ENCODE measurements around the gene RGPD8. TPM values are rescaled to one million over a fixed set of nuclear protein-coding genes. Genes with fewer than 3 reads are reported as not detected.

The RGPD8 gene
- total RNA-seq, 1 donor from 2014 or later, result 20.0 TPM

DNA sequence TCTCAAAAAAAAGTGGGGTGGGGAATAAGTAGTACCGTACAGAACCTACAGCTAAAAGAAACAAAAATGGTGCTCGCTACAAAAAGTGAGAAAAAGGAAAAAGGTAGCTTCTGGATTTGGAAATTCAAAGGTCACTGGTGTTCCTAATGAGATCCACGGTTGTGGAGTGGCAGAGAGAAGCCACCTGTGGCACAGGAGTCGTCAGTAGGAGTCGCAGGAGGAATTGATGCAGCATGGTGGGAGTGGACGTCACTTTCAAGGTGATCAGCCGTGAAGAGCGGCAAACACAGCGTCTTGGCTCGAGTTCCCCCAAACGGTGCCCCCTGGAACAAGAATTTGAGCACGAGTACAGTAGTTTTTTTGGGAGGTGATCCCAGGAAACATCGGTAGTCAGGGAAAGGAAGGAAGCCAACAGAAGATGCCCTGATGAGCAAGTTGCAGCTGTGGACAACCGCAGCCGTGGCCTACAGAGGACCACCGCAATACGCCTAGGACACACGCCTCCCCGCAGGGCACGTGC, 47.1 kb upstream of the RGPD8 start:
- H3K27me3 ChIP-seq, result no peaks in the 10 kb centered on the region
- peak overlapping the region; percentile 67 for H3K4me3 ChIP-seq
- intact Hi-C loops (cut with DNase I), result no loop called here
- ATAC-seq (no peak), DNase-seq (no peak)
- H3K27ac ChIP-seq, result peak overlapping the region; percentile 80
- TF ChIP-seq, protein P1, sequence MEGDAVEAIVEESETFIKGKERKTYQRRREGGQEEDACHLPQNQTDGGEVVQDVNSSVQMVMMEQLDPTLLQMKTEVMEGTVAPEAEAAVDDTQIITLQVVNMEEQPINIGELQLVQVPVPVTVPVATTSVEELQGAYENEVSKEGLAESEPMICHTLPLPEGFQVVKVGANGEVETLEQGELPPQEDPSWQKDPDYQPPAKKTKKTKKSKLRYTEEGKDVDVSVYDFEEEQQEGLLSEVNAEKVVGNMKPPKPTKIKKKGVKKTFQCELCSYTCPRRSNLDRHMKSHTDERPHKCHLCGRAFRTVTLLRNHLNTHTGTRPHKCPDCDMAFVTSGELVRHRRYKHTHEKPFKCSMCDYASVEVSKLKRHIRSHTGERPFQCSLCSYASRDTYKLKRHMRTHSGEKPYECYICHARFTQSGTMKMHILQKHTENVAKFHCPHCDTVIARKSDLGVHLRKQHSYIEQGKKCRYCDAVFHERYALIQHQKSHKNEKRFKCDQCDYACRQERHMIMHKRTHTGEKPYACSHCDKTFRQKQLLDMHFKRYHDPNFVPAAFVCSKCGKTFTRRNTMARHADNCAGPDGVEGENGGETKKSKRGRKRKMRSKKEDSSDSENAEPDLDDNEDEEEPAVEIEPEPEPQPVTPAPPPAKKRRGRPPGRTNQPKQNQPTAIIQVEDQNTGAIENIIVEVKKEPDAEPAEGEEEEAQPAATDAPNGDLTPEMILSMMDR (IDR thresholded peaks at IDR 0.05), result no peak
- H3K9me3 ChIP-seq, result no peaks in the 10 kb centered on the region
- peaks cover 18% of the 10 kb centered on the region for H3K4me1 ChIP-seq
- H3K36me3 ChIP-seq, result no peaks in the 10 kb centered on the region

DNA sequence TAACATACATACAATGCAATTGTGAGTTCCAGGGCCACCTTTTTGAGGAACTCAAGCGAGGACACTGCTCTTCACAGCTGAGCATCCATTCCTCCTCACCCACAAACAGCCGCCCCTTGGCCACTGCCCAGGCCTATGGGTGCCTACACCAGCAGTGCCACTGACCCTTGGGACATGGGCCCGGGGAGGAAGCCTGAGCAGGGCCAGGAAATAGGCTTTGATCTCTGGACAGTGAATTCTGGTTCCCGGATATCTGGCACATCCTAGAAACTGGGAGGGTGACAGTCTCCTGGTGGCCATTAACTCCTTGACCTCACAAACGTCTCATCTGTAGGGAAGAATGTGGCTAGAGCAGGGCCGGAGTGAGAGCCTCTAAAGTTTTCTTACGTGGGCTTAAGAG, 43.0 kb upstream of the RGPD8 start:
- DNase-seq (no peak), ATAC-seq (no peak)
- intact Hi-C loops (cut with DNase I), result no loop called here
- no peak overlapping the region for H3K4me3 ChIP-seq
- peaks cover 6% of the 10 kb centered on the region for H3K4me1 ChIP-seq
- TF ChIP-seq, protein P1 (IDR thresholded peaks at IDR 0.05), result no peak
- no peak overlapping the region for H3K27ac ChIP-seq
- no peaks in the 10 kb centered on the region for H3K9me3 ChIP-seq
- H3K36me3 ChIP-seq, result no peaks in the 10 kb centered on the region
- no peaks in the 10 kb centered on the region for H3K27me3 ChIP-seq

DNA sequence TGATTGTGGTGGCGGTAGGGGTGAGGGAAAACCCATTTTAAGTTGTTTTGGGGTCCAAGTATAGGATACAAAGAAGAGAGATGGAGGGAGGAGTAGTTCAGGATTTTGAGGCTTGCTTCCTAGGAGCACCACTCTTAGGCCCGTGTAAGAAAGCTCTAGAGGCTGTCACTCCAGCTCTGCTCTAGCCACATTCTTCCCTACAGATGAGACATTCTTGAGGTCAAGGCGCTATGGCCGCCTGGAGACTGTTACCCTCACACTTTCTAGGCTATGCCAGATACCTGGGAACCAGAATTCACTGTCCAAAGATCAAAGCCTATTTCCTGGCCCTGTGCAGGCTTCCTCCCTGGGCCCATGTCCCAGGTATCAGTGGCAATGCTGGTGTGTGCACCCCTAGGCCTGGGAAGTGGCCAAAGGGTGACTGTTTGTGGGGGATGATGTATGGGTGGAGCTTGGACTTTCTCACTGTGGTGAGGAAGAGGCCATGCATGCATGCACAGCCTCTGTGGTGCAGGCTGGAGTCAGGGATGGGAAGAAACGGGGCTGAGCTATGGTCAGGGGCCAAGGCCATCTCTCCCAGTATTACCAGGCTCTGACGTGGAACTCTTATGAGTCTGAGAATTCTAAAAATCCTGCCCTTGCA, 41.5 kb upstream of the RGPD8 start:
- Histone ChIP-seq H3K27me3 (no peaks in the 10 kb centered on the region), H3K36me3 (no peaks in the 10 kb centered on the region), H3K27ac (no peak overlapping the region), H3K4me3 (no peak overlapping the region), H3K9me3 (no peaks in the 10 kb centered on the region), H3K4me1 (no peaks in the 10 kb centered on the region)
- TF ChIP-seq, protein P1 (IDR thresholded peaks at IDR 0.05), result no peak
- DNase-seq (no peak), ATAC-seq (no peak)
- intact Hi-C loops (cut with DNase I), result no loop called here

DNA sequence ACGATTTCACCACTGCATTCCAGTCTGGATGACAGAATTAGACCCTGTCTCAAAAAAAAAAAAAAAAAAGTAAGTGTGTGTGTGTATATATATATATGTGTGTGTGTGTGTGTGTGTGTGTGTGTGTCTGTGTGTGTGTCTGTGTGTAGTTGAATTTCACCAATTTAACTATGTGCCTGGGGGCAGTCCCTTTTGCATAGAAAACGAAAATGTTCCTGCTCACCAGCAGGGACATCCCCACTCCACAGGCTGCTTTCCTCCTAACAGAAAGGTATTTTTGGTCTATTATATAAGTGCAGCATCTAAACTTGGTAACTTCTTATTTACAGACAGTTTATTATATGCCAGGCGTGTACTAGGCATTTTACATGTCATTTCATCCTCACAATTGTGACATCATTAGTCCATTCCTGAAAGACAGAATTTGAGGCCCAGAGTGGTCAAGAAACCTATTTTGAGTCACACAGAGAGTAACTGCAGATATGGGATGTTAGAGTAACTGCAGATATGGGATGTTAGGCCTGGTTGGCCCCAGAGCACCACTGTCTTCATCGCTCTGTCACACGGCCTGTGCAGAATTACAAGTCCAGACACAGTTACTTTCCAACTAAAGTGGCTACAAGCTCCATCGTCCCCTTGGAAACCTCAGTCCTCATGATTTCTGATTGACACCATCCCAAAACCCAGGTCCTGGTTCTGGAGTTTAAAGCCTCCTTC, 39.3 kb upstream of the RGPD8 start:
- intact Hi-C loops (cut with DNase I), result no loop called here
- H3K36me3 ChIP-seq, result no peaks in the 10 kb centered on the region
- ATAC-seq, result no peak
- no peaks in the 10 kb centered on the region for H3K9me3 ChIP-seq
- no peaks in the 10 kb centered on the region for H3K27me3 ChIP-seq
- H3K4me1 ChIP-seq, result no peaks in the 10 kb centered on the region
- H3K4me3 ChIP-seq, result no peak overlapping the region
- H3K27ac ChIP-seq, result no peak overlapping the region
- DNase-seq, result no peak
- TF ChIP-seq, protein P1 (IDR thresholded peaks at IDR 0.05), result no peak

DNA sequence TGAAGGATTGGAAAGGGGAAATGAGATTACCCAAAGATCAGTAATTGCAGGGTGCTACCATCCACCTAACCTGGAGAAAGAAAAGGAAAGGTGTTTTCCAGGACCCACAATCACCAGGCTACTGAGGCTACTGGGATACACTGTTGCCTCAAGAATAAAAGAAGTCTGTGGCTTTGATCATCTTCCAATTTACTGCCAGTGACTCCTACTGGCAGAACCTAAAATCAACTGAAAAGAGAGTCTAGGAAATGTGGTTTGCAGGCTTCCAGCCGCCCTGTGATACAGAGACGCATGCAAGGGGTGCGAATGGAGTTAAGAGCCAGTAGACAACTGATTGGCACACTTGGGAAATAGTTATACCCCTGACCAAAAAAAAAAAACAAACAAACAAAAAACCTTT, 31.9 kb upstream of the RGPD8 start:
- DNase-seq (no peak), ATAC-seq (peak; percentile 39)
- Histone ChIP-seq H3K36me3 (no peaks in the 10 kb centered on the region), H3K9me3 (no peaks in the 10 kb centered on the region), H3K27me3 (no peaks in the 10 kb centered on the region), H3K4me1 (no peaks in the 10 kb centered on the region), H3K27ac (no peak overlapping the region), H3K4me3 (no peak overlapping the region)
- TF ChIP-seq, protein P1 (IDR thresholded peaks at IDR 0.05), result no peak
- intact Hi-C loops (cut with DNase I), result no loop called here

All from upper lobe of right lung (tissue), 1 donor.